Measurements from ENCODE around the gene NEURL1B. TPM values are rescaled to one million over a fixed set of nuclear protein-coding genes. Genes with fewer than 3 reads are reported as not detected.

The NEURL1B gene
- polyA plus RNA-seq, 1 of the 3 experiments (the other 2 are of a cell fraction): 2.8 TPM

DNA sequence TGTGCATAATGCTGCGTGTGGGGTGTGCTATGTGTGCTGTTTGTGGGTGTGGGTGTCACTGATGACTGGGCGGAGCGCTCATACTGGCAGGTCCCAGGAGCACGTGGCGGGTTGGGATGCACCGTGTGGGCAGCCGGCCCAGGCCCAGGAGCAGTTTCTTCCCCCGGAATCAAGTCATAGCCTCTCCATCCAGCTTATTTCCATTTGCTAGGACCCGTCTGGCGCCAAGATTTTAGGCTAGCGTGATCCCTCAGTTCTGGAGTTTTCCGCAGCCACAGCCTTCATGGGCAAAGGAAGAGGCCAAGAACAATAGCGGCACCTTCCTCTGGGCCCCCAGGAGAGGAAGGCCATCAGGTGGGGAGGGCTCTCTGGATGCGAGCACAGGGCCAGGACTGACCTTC is 43.3 kb upstream of the NEURL1B start (continued):
- no peak for TF ChIP-seq EP300 (IDR thresholded peaks at IDR 0.05; ENCODE audit: borderline replicate concordance in 1 of 2, low read depth in 1 of 2, low read length in 1 of 2)
- no peak for TF ChIP-seq ZBTB33 (IDR thresholded peaks at IDR 0.05; ENCODE audit: borderline replicate concordance, low read depth)
- TF ChIP-seq, protein P1, sequence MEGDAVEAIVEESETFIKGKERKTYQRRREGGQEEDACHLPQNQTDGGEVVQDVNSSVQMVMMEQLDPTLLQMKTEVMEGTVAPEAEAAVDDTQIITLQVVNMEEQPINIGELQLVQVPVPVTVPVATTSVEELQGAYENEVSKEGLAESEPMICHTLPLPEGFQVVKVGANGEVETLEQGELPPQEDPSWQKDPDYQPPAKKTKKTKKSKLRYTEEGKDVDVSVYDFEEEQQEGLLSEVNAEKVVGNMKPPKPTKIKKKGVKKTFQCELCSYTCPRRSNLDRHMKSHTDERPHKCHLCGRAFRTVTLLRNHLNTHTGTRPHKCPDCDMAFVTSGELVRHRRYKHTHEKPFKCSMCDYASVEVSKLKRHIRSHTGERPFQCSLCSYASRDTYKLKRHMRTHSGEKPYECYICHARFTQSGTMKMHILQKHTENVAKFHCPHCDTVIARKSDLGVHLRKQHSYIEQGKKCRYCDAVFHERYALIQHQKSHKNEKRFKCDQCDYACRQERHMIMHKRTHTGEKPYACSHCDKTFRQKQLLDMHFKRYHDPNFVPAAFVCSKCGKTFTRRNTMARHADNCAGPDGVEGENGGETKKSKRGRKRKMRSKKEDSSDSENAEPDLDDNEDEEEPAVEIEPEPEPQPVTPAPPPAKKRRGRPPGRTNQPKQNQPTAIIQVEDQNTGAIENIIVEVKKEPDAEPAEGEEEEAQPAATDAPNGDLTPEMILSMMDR (IDR thresholded peaks at IDR 0.05): no peak

- Histone ChIP-seq H3K4me3 (ENCODE audit: low read depth in 2 of 2, low read length in 1 of 2) (no peak overlapping the region), H3K4me1 (ENCODE audit: control insufficient read depth in 1 of 2, insufficient read depth in 2 of 2, low read depth in 1 of 2, low read length in 1 of 2) (no peaks in the 10 kb centered on the region), H3K27me3 (ENCODE audit: insufficient read depth) (no peaks in the 10 kb centered on the region), H3K36me3 (replicated peaks in 1 of 2; ENCODE audit: control insufficient read depth in 1 of 2, insufficient read depth in 2 of 2, low read length in 1 of 2) (no peaks in the 10 kb centered on the region), H3F3A (replicated peaks; ENCODE audit: insufficient read depth) (no peaks in the 10 kb centered on the region), H3K4me2 (no peak overlapping the region), H3K9ac (no peak overlapping the region), H3K9me3 (no peaks in the 10 kb centered on the region), H4K20me1 (ENCODE audit: insufficient read depth) (no peaks in the 10 kb centered on the region), H2AFZ (ENCODE audit: low read depth) (no peak overlapping the region), H3K9me2 (no peaks in the 10 kb centered on the region), H3K27ac (ENCODE audit: low read depth in 2 of 2, low read length in 1 of 2) (no peak overlapping the region), H3K79me2 (ENCODE audit: insufficient read depth) (no peaks in the 10 kb centered on the region)
- POLR2A ChIA-PET: no interaction called here
- no peak for DNase-seq
- WGBS (ENCODE audit: low lambda C conversion rate): 50% methylated on average over 13 of the region's 18 CpGs
- CTCF ChIA-PET: no interaction called here
- TF ChIP-seq ELF1 (IDR thresholded peaks at IDR 0.05) (no peak), YY1 (IDR thresholded peaks at IDR 0.05; ENCODE audit: low read depth) (no peak), FOXM1 (IDR thresholded peaks at IDR 0.05; ENCODE audit: low read depth) (no peak), IRF3 (IDR thresholded peaks at IDR 0.05; ENCODE audit: low read depth, low read length) (no peak), GABPA (IDR thresholded peaks at IDR 0.05; ENCODE audit: low read depth) (no peak), NRF1 (IDR thresholded peaks at IDR 0.05; ENCODE audit: low read depth, low read length) (no peak)
- TF ChIP-seq, protein P2, sequence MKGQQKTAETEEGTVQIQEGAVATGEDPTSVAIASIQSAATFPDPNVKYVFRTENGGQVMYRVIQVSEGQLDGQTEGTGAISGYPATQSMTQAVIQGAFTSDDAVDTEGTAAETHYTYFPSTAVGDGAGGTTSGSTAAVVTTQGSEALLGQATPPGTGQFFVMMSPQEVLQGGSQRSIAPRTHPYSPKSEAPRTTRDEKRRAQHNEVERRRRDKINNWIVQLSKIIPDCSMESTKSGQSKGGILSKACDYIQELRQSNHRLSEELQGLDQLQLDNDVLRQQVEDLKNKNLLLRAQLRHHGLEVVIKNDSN (IDR thresholded peaks at IDR 0.05; ENCODE audit: borderline replicate concordance, low read depth): no peak
Measured at GRCh38 chr5:172598251-172599203, 42.5 kb upstream of the NEURL1B start.
